Heart left ventricle (tissue), 16 donors: ENCODE measurements around the gene CDH10. TPM values are rescaled to one million over a fixed set of nuclear protein-coding genes. Genes with fewer than 3 reads are reported as not detected.

ENCODE experiments used
- ATAC-seq, 4 donors: fragments of 200-7000 bp; cut with Tn5 transposase; one replicate each; pipeline ENCODE4 v1.9.1; 2020 to 2022; ENCODE audit warnings: moderate library complexity in 4 of 4, mild to moderate bottlenecking in 3 of 4, moderate number of reproducible peaks in 1 of 4
- DNase-seq, 5 donors: peaks; one replicate each; pipeline ENCODE4 v3.0.0-alpha.2; 2020
- H3K27ac ChIP-seq, 12 donors: fragments of 200-600 bp; sonication (generic) in 4 of 12; one replicate each; pipeline versions ENCODE4 v1.5.0 to v1.8.0; 2016 to 2022; ENCODE audit warnings: mild to moderate bottlenecking in 2 of 12
- H3K27me3 ChIP-seq, 9 donors: fragments of 200-600 bp; sonication (generic) in 2 of 9; one replicate each; pipeline versions ENCODE4 v1.5.1 to v1.8.0; 2016 to 2022; ENCODE audit warnings: mild to moderate bottlenecking in 3 of 9
- H3K36me3 ChIP-seq, 9 donors: fragments of 200-600 bp; sonication (generic) in 2 of 9; one replicate each; pipeline versions ENCODE4 v1.5.0 to v1.8.0; 2018 to 2022; ENCODE audit warnings: mild to moderate bottlenecking in 2 of 9
- H3K4me1 ChIP-seq, 12 donors: fragments of 200-600 bp; sonication (generic) in 4 of 12; one replicate each; pipeline versions ENCODE4 v1.5.0 to v1.8.0; 2016 to 2022; ENCODE audit warnings: mild to moderate bottlenecking in 3 of 12
- H3K4me3 ChIP-seq, 12 donors: fragments of 200-600 bp; sonication (generic) in 4 of 12; one replicate each; pipeline versions ENCODE4 v1.5.0 to v1.8.0; 2017 to 2022; ENCODE audit warnings: mild to moderate bottlenecking in 9 of 12, moderate library complexity in 4 of 12
- H3K9me3 ChIP-seq, 12 donors: fragments of 200-600 bp; sonication (generic) in 4 of 12; one replicate each; pipeline versions ENCODE4 v1.5.0 to v1.8.0; 2016 to 2022; ENCODE audit warnings: mild to moderate bottlenecking in 1 of 12
- CTCF ChIP-seq, 12 donors: fragments of 200-600 bp; sonication (generic) in 4 of 12; IDR thresholded peaks; one replicate each; pipeline versions ENCODE4 v1.5.0 to v1.8.0; 2018 to 2022; ENCODE audit warnings: antibody characterized with exemption in 12 of 12, mild to moderate bottlenecking in 5 of 12
- POLR2A ChIP-seq, 2 donors: fragments of 450-650 bp; IDR thresholded peaks; one replicate each; pipeline ENCODE4 v1.6.1; 2017; ENCODE audit warnings: antibody characterized with exemption in 2 of 2, mild to moderate bottlenecking in 2 of 2, moderate library complexity in 2 of 2
- WGBS, 4 donors: extraction: QIAGEN DNeasy Blood & Tissue Kit in 2 of 4; methylation state at CpG; one replicate each; pipeline versions ENCODE4 v1.1.5 to v1.1.7; 2013 to 2018; 5-methylcytosine and 5-hydroxymethylcytosine counted together
- intact Hi-C, 10 donors: fragments of 100-400 bp; cut with DNase I; formaldehyde crosslinking; loops; one replicate each; pipeline versions ENCODE4 v1.11.1 to v1.14.2; 2022
- polyA plus RNA-seq, 2 donors: library from polyadenylated mRNA; stranded (reverse); fragments of 200-250 nt; gene quantifications; one replicate each; pipeline ENCODE4 v1.2.3, GENCODE V29; 2013
- total RNA-seq, 9 donors: library from RNA; depleted of rRNA in 2 of 9; stranded (reverse); fragments of >200 nt in 2 of 9; fragmentation: NEBNext Ultra II Directional in 3 of 9; extraction: Animal tissue kit (Norgen Biotek cat#: 25700) in 3 of 9; gene quantifications; one replicate each; pipeline versions ENCODE4 v1.1.0 to v1.2.4, GENCODE V29; 2016 to 2023
- donor health status: ischemic (EF 13 %, LVEDD 7.1; RV severe dilation, severe dysfunction).
- donor health status: healthy with polysubstance abuse.
- donor health status: DM: no; HTN: yes; CAD: no.
- donor health status: DM: no; HTN: no; CAD: no.
- donor health status: ischemic (EF 25% LVEDD 6.9; RV normal size, moderate dysfunction).
- donor health status: ischemic (EF 25% LVEDD 5.7; RV mildly dilated, moderate dysfunction).
- donor health status: healthy.
- donor health status: DM: yes; HTN: yes; CAD: no.
- donor health status: ischemic (EF 35%, LVEDD 5.7; RV mildly dilated, moderate dysfunction).
- donor health status: nonischemic (EF 11% LVEDD 7.7; RV severe dilation, severe dysfunction).
- donor health status: DM: yes; HTN: yes; CAD: no.
- donor health status: PGD.
- donor health status: ischemic (EF 29% LVEDD 5.4; RV normal size, mild dysfunction).
- donor health status: nonischemic (EF 23%, LVEDD 6.1; RV moderate dilation, normal function).

Gene CDH10
- total and polyA plus RNA-seq, 11 donors, result 0.25 TPM; not detected in 10

DNA sequence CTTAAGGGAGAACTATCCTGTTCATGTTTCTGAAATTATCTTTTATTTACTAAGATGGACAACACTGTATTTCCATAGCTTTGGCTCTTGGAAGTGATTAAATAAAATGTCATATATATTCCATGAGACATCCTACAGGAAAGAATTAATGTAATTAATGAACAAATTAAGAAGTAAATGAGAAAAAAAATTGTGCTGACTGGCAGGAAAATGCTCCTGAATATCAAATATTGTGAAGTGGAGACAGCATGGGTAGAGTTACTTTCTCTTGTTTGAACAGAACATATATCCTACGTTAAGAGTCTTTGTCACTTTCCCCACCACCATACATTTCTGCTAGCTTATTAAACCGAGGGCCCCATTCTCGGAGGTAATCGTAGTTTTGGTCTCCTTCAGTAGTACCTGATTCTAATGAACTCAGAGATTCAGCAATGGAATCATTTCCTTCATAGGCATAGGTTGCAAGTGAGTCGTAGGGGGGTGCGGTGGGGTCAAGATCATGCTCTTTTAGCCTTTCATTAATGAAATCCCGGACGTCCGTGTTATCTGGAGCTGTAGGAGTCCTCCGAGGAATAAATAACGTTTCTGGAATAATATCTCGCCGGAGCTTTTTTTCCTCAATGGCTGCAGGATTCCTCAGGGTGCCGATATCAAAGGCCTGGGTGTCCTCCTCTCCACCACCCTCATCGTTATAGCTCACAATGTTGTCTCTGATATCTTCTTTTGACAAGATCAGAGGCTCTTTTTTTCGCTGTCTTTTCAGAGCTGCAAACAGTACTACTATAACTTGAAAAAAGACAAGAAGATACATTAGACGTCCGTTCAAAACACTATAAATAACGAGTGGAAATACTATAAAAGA is 157.2 kb downstream of the CDH10 start:
- ATAC-seq, result no peak
- Histone ChIP-seq H3K27me3 (no peaks in the 10 kb centered on the region), H3K27ac (no peak overlapping the region), H3K9me3 (no peaks in the 10 kb centered on the region), H3K4me1 (no peaks in the 10 kb centered on the region), H3K36me3 (no peaks in the 10 kb centered on the region), H3K4me3 (no peak overlapping the region)
- no peak for TF ChIP-seq CTCF (IDR thresholded peaks at IDR 0.05)
- intact Hi-C loops, result no loop called here
- WGBS, 4 donors, result 66 to 74% (median 70%) methylated on average over 19 of the region's 19 CpGs
- no peak for DNase-seq

DNA sequence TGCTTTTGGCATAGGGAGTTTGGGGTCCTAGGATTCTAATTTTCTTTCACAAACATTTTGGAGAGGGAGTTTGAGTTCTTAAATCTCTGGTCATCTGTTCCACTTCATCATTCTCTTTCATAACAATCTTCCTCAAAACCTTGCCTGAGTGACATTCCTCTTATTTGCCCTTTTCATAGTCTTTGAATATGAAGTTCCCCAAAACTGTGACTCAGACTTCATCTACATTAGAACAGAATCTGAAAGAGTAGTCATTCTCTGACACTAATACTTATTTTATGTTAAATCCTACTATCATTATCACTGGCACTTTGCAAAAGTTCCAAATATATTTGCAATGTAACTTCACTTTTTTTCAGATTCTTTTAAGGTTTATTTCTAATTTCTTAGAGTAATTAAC is 163.8 kb downstream of the CDH10 start:
- ATAC-seq, result no peak
- Histone ChIP-seq H3K27me3 (no peaks in the 10 kb centered on the region), H3K4me3 (no peak overlapping the region), H3K27ac (no peak overlapping the region), H3K9me3 (peaks cover 0 to 7% (median 0%) of the 10 kb centered on the region in 12 donors), H3K4me1 (no peaks in the 10 kb centered on the region), H3K36me3 (no peaks in the 10 kb centered on the region)
- no peak for DNase-seq
- TF ChIP-seq CTCF (IDR thresholded peaks at IDR 0.05) (no peak), POLR2A (IDR thresholded peaks at IDR 0.05) (no peak)
- intact Hi-C loops, result no loop called here

- Histone ChIP-seq H3K27me3 (no peaks in the 10 kb centered on the region), H3K4me3 (no peak overlapping the region), H3K4me1 (peaks cover 0 to 2% (median 0%) of the 10 kb centered on the region in 12 donors), H3K36me3 (no peaks in the 10 kb centered on the region), H3K9me3 (peaks cover 0 to 7% (median 0%) of the 10 kb centered on the region in 12 donors), H3K27ac (no peak overlapping the region)
- DNase-seq (no peak), ATAC-seq (no peak)
- intact Hi-C loops, result no loop called here
- 85 to 89% (median 86%) methylated on average over 5 of the region's 5 CpGs for WGBS, 4 donors
- TF ChIP-seq POLR2A (IDR thresholded peaks at IDR 0.05) (no peak), CTCF (IDR thresholded peaks at IDR 0.05) (no peak)
Observed at GRCh38 chr5:24477958-24478357, 166.8 kb downstream of the CDH10 start.

- H3K4me1 ChIP-seq, result peaks cover 0 to 7% (median 0%) of the 10 kb centered on the region in 12 donors
- no peaks in the 10 kb centered on the region for H3K36me3 ChIP-seq
- H3K4me3 ChIP-seq, result no peak overlapping the region
- no peaks in the 10 kb centered on the region for H3K27me3 ChIP-seq
- intact Hi-C loops, result no loop called here
- no peak for DNase-seq
- H3K9me3 ChIP-seq, result peaks cover 0 to 7% (median 0%) of the 10 kb centered on the region in 12 donors
- WGBS, 4 donors, result 93 to 95% (median 95%) methylated on average over 1 of the region's 1 CpG
- H3K27ac ChIP-seq, result no peak overlapping the region
- ATAC-seq, result no peak
- no peak for TF ChIP-seq POLR2A (IDR thresholded peaks at IDR 0.05)
- no peak for TF ChIP-seq CTCF (IDR thresholded peaks at IDR 0.05)
Observed at GRCh38 chr5:24475101-24475500, 169.7 kb downstream of the CDH10 start.
